H1 (cell line): Measurements from ENCODE around the gene PEAK3. TPM values are rescaled to one million over a fixed set of nuclear protein-coding genes. Genes with fewer than 3 reads are reported as not detected.

Experiments used
- CTCF ChIA-PET: fragments of 300-600 bp; sonication (Branson Sonifier 250); formaldehyde crosslinking; loops from one replicate; lab custom pipeline; 2021; ENCODE audit not compliant: partially characterized antibody; lab: Charles Lee
- POLR2A ChIA-PET: fragments of 300-600 bp; sonication (Branson Sonifier 250); formaldehyde crosslinking; loops from one replicate; lab custom pipeline; 2021; ENCODE audit warnings: inconsistent platforms; ENCODE audit not compliant: partially characterized antibody; lab: Charles Lee
- DNase-seq, 2 experiments: peaks; one replicate each; pipeline versions ENCODE4 v3.0.0 to v3.0.0-alpha.2; 2010 to 2022; ENCODE audit warnings: low spot score in 2 of 2, low read depth in 1 of 2, mixed read lengths in 1 of 2
- FAIRE-seq: peaks from 2 replicates; lab custom pipeline; 2011; peaks lifted over from hg19 to GRCh38; lab: Jason Lieb, UNC
- H2AFZ ChIP-seq: 2 replicates; pipeline ENCODE4 v1.8.1; 2012; ENCODE audit warnings: low read length, inconsistent platforms
- H2AK5ac ChIP-seq: 2 replicates; pipeline ENCODE4 v1.6.1; 2013; ENCODE audit warnings: low read depth, low read length
- H2BK120ac ChIP-seq: replicated peaks from 2 replicates; pipeline ENCODE3; 2013; ENCODE audit warnings: low read depth, low read length, inconsistent platforms
- H2BK12ac ChIP-seq: 2 replicates; pipeline ENCODE4 v1.6.1; 2013; ENCODE audit warnings: low read depth, low read length
- H2BK15ac ChIP-seq: 2 replicates; pipeline ENCODE4 v1.6.1; 2013; ENCODE audit warnings: low read length
- H2BK20ac ChIP-seq: 2 replicates; pipeline ENCODE4 v1.6.1; 2013; ENCODE audit warnings: low read length
- H2BK5ac ChIP-seq: 2 replicates; pipeline ENCODE4 v1.6.1; 2013; ENCODE audit warnings: low read depth, low read length
- H3K14ac ChIP-seq: 2 replicates; pipeline ENCODE4 v1.6.1; 2013; ENCODE audit warnings: inconsistent platforms; ENCODE audit not compliant: insufficient read length
- H3K18ac ChIP-seq: 2 replicates; pipeline ENCODE4 v1.6.1; 2013; ENCODE audit warnings: low read length; ENCODE audit errors: extremely low read depth
- H3K23ac ChIP-seq: 2 replicates; pipeline ENCODE4 v1.6.1; 2013; ENCODE audit warnings: inconsistent platforms; ENCODE audit not compliant: insufficient read length
- H3K23me2 ChIP-seq: 2 replicates; pipeline ENCODE4 v1.6.1; 2013; ENCODE audit warnings: low read depth, low read length
- H3K27ac ChIP-seq: 2 replicates; pipeline ENCODE4 v1.6.1; 2011; ENCODE audit warnings: low read depth, low read length, inconsistent platforms
- H3K27me3 ChIP-seq, 4 experiments: replicated peaks in 1 of 4; 1 replicate in 1 of 4; 2 replicates in 3 of 4; pipeline versions ENCODE4 v1.6.1 to v1.8.1; 2011 to 2013; ENCODE audit warnings: low read length in 3 of 4, mild to moderate bottlenecking in 3 of 4, inconsistent platforms in 2 of 4, mixed read lengths in 2 of 4, moderate library complexity in 1 of 4; ENCODE audit not compliant: control insufficient read depth in 3 of 4, insufficient read depth in 3 of 4; ENCODE audit errors: extremely low read depth in 1 of 4
- H3K36me3 ChIP-seq, 4 experiments: 2 replicates each; pipeline versions ENCODE4 v1.6.1 to v1.8.1; 2011 to 2013; ENCODE audit warnings: mild to moderate bottlenecking in 4 of 4, low read length in 3 of 4, moderate library complexity in 2 of 4, control low read depth in 1 of 4, inconsistent platforms in 1 of 4; ENCODE audit not compliant: insufficient read depth in 4 of 4, control insufficient read depth in 2 of 4
- H3K4ac ChIP-seq: replicated peaks from 2 replicates; pipeline ENCODE3; 2013; ENCODE audit warnings: low read length, low read depth, mixed read lengths, inconsistent platforms; ENCODE audit not compliant: insufficient read length
- H3K4me1 ChIP-seq, 4 experiments: replicated peaks in 1 of 4; 1 replicate in 1 of 4; 2 replicates in 3 of 4; pipeline versions ENCODE4 v1.6.1 to v1.8.1; 2011 to 2013; ENCODE audit warnings: low read length in 3 of 4, inconsistent platforms in 2 of 4, mixed read lengths in 1 of 4; ENCODE audit not compliant: insufficient read depth in 4 of 4, control insufficient read depth in 3 of 4
- H3K4me2 ChIP-seq, 2 experiments: 2 replicates each; pipeline versions ENCODE4 v1.6.1 to v1.8.1; 2011 to 2013; ENCODE audit warnings: low read depth in 2 of 2, low read length in 2 of 2, control low read depth in 1 of 2, inconsistent platforms in 1 of 2, mild to moderate bottlenecking in 1 of 2; ENCODE audit not compliant: insufficient read depth in 1 of 2
- H3K4me3 ChIP-seq, 4 experiments: fragments of 200-600, 300-600 bp in 1 of 4; sonication (generic), shearing (Covaris generic), sonication (Bioruptor Twin) in 1 of 4; 2 replicates each; pipeline versions ENCODE4 v1.5.1 to v1.8.1; 2011 to 2016; ENCODE audit warnings: low read length in 4 of 4, low read depth in 3 of 4, control low read depth in 2 of 4, inconsistent platforms in 2 of 4, mild to moderate bottlenecking in 2 of 4, mixed read lengths in 1 of 4, moderate library complexity in 1 of 4; ENCODE audit not compliant: insufficient read depth in 2 of 4; ENCODE audit errors: extremely low read depth in 1 of 4
- H3K56ac ChIP-seq: replicated peaks from 2 replicates; pipeline ENCODE3; 2013; ENCODE audit warnings: low read depth, mild to moderate bottlenecking, mixed read lengths, low read length, inconsistent platforms; ENCODE audit not compliant: insufficient read length
- H3K79me1 ChIP-seq: 2 replicates; pipeline ENCODE4 v1.6.1; 2013; ENCODE audit warnings: low read depth, low read length, control low read depth
- H3K79me2 ChIP-seq, 2 experiments: 2 replicates each; pipeline versions ENCODE4 v1.6.1 to v1.8.1; 2012 to 2013; ENCODE audit warnings: low read length in 2 of 2, mild to moderate bottlenecking in 2 of 2, inconsistent platforms in 1 of 2; ENCODE audit not compliant: insufficient read depth in 2 of 2, control insufficient read depth in 1 of 2
- H3K9ac ChIP-seq, 4 experiments: replicated peaks in 1 of 4; 1 replicate in 1 of 4; 2 replicates in 3 of 4; pipeline versions ENCODE4 v1.6.1 to v1.8.1; 2011 to 2013; ENCODE audit warnings: low read depth in 3 of 4, low read length in 3 of 4, control low read depth in 2 of 4, mild to moderate bottlenecking in 2 of 4, moderate library complexity in 2 of 4, inconsistent platforms in 1 of 4; ENCODE audit errors: extremely low read depth in 1 of 4
- H3K9me3 ChIP-seq, 2 experiments: 2 replicates each; pipeline versions ENCODE4 v1.6.1 to v1.8.1; 2012 to 2013; ENCODE audit warnings: mild to moderate bottlenecking in 2 of 2, moderate library complexity in 2 of 2, control low read depth in 1 of 2, inconsistent platforms in 1 of 2, low read depth in 1 of 2, low read length in 1 of 2, mixed read lengths in 1 of 2; ENCODE audit not compliant: insufficient read depth in 2 of 2
- H4K20me1 ChIP-seq, 2 experiments: replicated peaks in 1 of 2; 2 replicates each; pipeline versions ENCODE3 to v1.8.1; 2011 to 2013; ENCODE audit warnings: inconsistent platforms in 2 of 2, low read length in 2 of 2, mild to moderate bottlenecking in 1 of 2; ENCODE audit not compliant: insufficient read depth in 2 of 2, control insufficient read depth in 1 of 2
- H4K5ac ChIP-seq: 2 replicates; pipeline ENCODE4 v1.6.1; 2013; ENCODE audit warnings: low read length, low read depth, mixed read lengths, inconsistent platforms; ENCODE audit not compliant: insufficient read length
- H4K8ac ChIP-seq: 2 replicates; pipeline ENCODE4 v1.8.0; 2013; ENCODE audit warnings: mild to moderate bottlenecking, moderate library complexity, low read length, inconsistent platforms; ENCODE audit not compliant: insufficient read depth; ENCODE audit errors: extremely low read depth
- H4K91ac ChIP-seq: replicated peaks from 2 replicates; pipeline ENCODE3; 2013; ENCODE audit warnings: low read length, mixed read lengths, inconsistent platforms; ENCODE audit not compliant: insufficient read length
- CBX8 ChIP-seq: fragments of 300-800, 300-1000 bp; sonication (generic); IDR thresholded peaks from 2 replicates; pipeline ENCODE4 v1.7.1; 2016; ENCODE audit warnings: low read depth, low read length, borderline replicate concordance
- CEBPB ChIP-seq: IDR thresholded peaks from 2 replicates; pipeline ENCODE4 v1.6.1; 2012; ENCODE audit warnings: low read depth, low read length
- EGR1 ChIP-seq: IDR thresholded peaks from 2 replicates; pipeline ENCODE4 v1.6.1; 2011; ENCODE audit warnings: low read depth, low read length, borderline replicate concordance
- GABPA ChIP-seq: IDR thresholded peaks from 2 replicates; pipeline ENCODE4 v1.6.1; 2011; ENCODE audit warnings: mild to moderate bottlenecking, low read length, moderate library complexity, borderline replicate concordance; ENCODE audit not compliant: insufficient read depth
- HDAC2 ChIP-seq, 2 experiments: fragments of 300-600 bp in 1 of 2; sonication (generic) in 1 of 2; IDR thresholded peaks; 2 replicates each; pipeline ENCODE4 v1.6.1; 2011 to 2012; ENCODE audit warnings: low read depth in 2 of 2, low read length in 2 of 2, mild to moderate bottlenecking in 2 of 2, moderate library complexity in 2 of 2, borderline replicate concordance in 1 of 2, inconsistent platforms in 1 of 2
- KDM5A ChIP-seq: fragments of 200-600 bp; IDR thresholded peaks from 2 replicates; pipeline ENCODE4 v1.7.1; 2012; ENCODE audit warnings: mild to moderate bottlenecking, low read length, inconsistent platforms, mixed read lengths
- RBBP5 ChIP-seq: IDR thresholded peaks from 2 replicates; pipeline ENCODE4 v1.7.1; 2012; ENCODE audit warnings: low read depth, mild to moderate bottlenecking, inconsistent platforms, low read length, moderate library complexity, borderline replicate concordance
- RNF2 ChIP-seq: fragments of 200-900, 300-1000 bp; sonication (generic); IDR thresholded peaks from 2 replicates; pipeline ENCODE4 v1.7.1; 2016; ENCODE audit warnings: borderline replicate concordance, low read depth, mild to moderate bottlenecking, antibody characterized with exemption, low read length; ENCODE audit not compliant: poor library complexity, severe bottlenecking; ENCODE audit errors: missing control alignments
- WGBS, 2 experiments: shearing (Covaris generic) in 1 of 2; methylation state at CpG; one replicate each; pipeline versions ENCODE4 v1.1.6 to v1.1.7; 2013 to 2015; ENCODE audit warnings: low lambda C conversion rate in 2 of 2, mixed read lengths in 2 of 2, inconsistent platforms in 1 of 2, low coverage in 1 of 2, missing lambda C conversion rate in 1 of 2; ENCODE audit not compliant: insufficient replicate concordance in 2 of 2, insufficient coverage in 1 of 2, insufficient read length in 1 of 2; ENCODE audit errors: extremely low coverage in 1 of 2, missing lambda C conversion rate in 1 of 2; 5-methylcytosine and 5-hydroxymethylcytosine counted together
- polyA plus RNA-seq, 7 experiments: library from polyadenylated mRNA; depleted of rRNA in 3 of 7; stranded (reverse) in 5 of 7; unstranded in 2 of 7; fragments of >200 nt in 5 of 7; fragments of 200-250 nt in 2 of 7; gene quantifications; 1 replicate in 5 of 7; 2 replicates in 1 of 7; 4 replicates in 1 of 7; pipeline versions ENCODE4 v1.2.1 to v1.2.3, GENCODE V29; 2011 to 2013; ENCODE audit warnings: missing spikeins in 2 of 7, mixed read lengths in 2 of 7
- total RNA-seq: library from RNA; stranded (reverse); fragmentation: NEBNext Ultra II Directional; extraction: Animal tissue kit (Norgen Biotek cat#: 25700); gene quantifications from 2 replicates; pipeline ENCODE4 v1.2.1, GENCODE V29; 2021

Gene PEAK3
- total and polyA plus RNA-seq, 2 of the 8 experiments (the other 6 are each of a cell fraction or from before 2014, with no cell fraction given), result not detected

DNA sequence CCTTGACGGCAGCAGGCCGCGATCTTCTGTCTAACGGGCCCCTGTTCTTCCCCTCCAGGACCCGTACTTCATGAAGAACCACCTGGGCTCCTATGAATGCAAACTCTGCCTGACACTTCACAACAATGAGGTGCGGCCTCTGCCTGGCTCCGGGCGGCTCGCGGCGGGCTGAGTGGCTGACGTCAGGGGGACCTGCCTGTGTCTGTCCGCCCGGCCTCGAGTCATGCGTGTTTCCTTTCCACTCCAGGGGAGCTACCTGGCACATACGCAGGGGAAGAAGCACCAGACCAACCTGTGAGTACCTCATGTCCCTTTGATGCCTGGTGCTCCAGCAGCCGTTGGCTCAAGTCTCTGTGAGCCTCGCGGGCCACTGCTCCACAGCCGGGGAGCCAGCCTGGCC, 37.5 kb downstream of the PEAK3 start:
- CTCF ChIA-PET, result interaction anchor here (0.9 to 2.6 kb wide), 5 partner anchors 9 to 71 kb away, joined by 3 to 11 read pairs (median 4); partner anchors contain the start of gene JSRP1
- no peak for TF ChIP-seq GABPA
- no peak for TF ChIP-seq EGR1
- no peak for TF ChIP-seq HDAC2 (IDR thresholded peaks at IDR 0.05; ENCODE audit: borderline replicate concordance in 1 of 2, low read depth in 2 of 2, low read length in 2 of 2)
- no peak for TF ChIP-seq RNF2
- TF ChIP-seq KDM5A, result no peak
- no peak for TF ChIP-seq CEBPB
- no peak for TF ChIP-seq CBX8
- TF ChIP-seq RBBP5, result no peak

More for the DNA sequence above, 37.5 kb downstream of the PEAK3 start:
- H4K8ac ChIP-seq, result no peak overlapping the region
- peaks cover 35 to 59% of the 10 kb centered on the region in 2 experiments for H4K20me1 ChIP-seq
- H3K27me3 ChIP-seq, result no peaks in the 10 kb centered on the region
- no peak overlapping the region for H3K56ac ChIP-seq
- no peak overlapping the region for H2AK5ac ChIP-seq
- DNase-seq, result no peak
- no peak overlapping the region; the same call in 1 of the 2 replicates for H3K27ac ChIP-seq
- no peak for FAIRE-seq
- peaks cover 0 to 10% (median 7%) of the 10 kb centered on the region in 4 experiments; a peak in 5 of 7 replicates for H3K4me1 ChIP-seq
- H3K18ac ChIP-seq, result no peak overlapping the region
- H3K4ac ChIP-seq, result no peak overlapping the region
- POLR2A ChIA-PET, result interaction anchor here (1.1 to 10.3 kb wide), 4 partner anchors 10 to 25 kb away, joined by 3 to 206 read pairs (median 5); partner anchors contain the start of genes AMH and JSRP1
- H3K4me3 ChIP-seq, result no peak overlapping the region
- H3K79me2 ChIP-seq, result peaks cover 26 to 46% of the 10 kb centered on the region in 2 experiments
- H2AFZ ChIP-seq, result no peak overlapping the region
- no peak overlapping the region for H3K9ac ChIP-seq
- no peak overlapping the region for H2BK15ac ChIP-seq
- peaks cover 28 to 49% (median 45%) of the 10 kb centered on the region in 4 experiments for H3K36me3 ChIP-seq
- H3K14ac ChIP-seq, result no peak overlapping the region
- H3K4me2 ChIP-seq, result no peak overlapping the region
- H3K9me3 ChIP-seq, result no peaks in the 10 kb centered on the region
- H2BK12ac ChIP-seq, result no peak overlapping the region
- H4K91ac ChIP-seq, result no peak overlapping the region
- no peak overlapping the region for H2BK5ac ChIP-seq
- H2BK120ac ChIP-seq, result no peak overlapping the region
- H4K5ac ChIP-seq, result no peak overlapping the region
- H3K79me1 ChIP-seq, result peaks cover 20% of the 10 kb centered on the region
- no peaks in the 10 kb centered on the region; the same call in 1 of the 2 replicates for H3K23me2 ChIP-seq
- WGBS, 2 experiments, result 94% methylated on average over 20 of the region's 21 CpGs; no CpG with 5 or more reads in 1 of the 2 experiments
- H2BK20ac ChIP-seq, result no peak overlapping the region
- H3K23ac ChIP-seq, result no peak overlapping the region
